NCI-H524 (cell line): Measurements from ENCODE around the gene CUBN.

Experiments
- DNase-seq, 2 experiments: peaks; one replicate each; lab custom pipeline; 2025; lab: John Stamatoyannopoulos, UW

The CUBN gene

GRCh38 chr10:17068953-17069352 lies 60.7 kb downstream of the CUBN start:
- no peak for DNase-seq

- DNase-seq: no peak
Observed at GRCh38 chr10:17067376-17068264, 62.0 kb downstream of the CUBN start.

GRCh38 chr10:17066807-17067206 lies 62.8 kb downstream of the CUBN start:
- no peak for DNase-seq

- no peak for DNase-seq
Observed at GRCh38 chr10:17066000-17066399, 63.6 kb downstream of the CUBN start.

GRCh38 chr10:17065273-17065672 lies 64.3 kb downstream of the CUBN start:
- DNase-seq: no peak

- no peak for DNase-seq
Observed at GRCh38 chr10:17064435-17064834, 65.2 kb downstream of the CUBN start.

GRCh38 chr10:17062955-17063484 lies 66.6 kb downstream of the CUBN start:
- DNase-seq: no peak

GRCh38 chr10:17062493-17062892 lies 67.1 kb downstream of the CUBN start:
- DNase-seq: no peak

- no peak for DNase-seq
Observed at GRCh38 chr10:17062009-17062408, 67.6 kb downstream of the CUBN start.

GRCh38 chr10:17061418-17061817 lies 68.2 kb downstream of the CUBN start:
- no peak for DNase-seq

- no peak for DNase-seq
Observed at GRCh38 chr10:17060289-17060688, 69.3 kb downstream of the CUBN start.

GRCh38 chr10:17059197-17059688 lies 70.4 kb downstream of the CUBN start:
- DNase-seq: no peak

GRCh38 chr10:17058093-17058492 lies 71.5 kb downstream of the CUBN start:
- DNase-seq: no peak

- DNase-seq: no peak
Observed at GRCh38 chr10:17056781-17057428, 72.7 kb downstream of the CUBN start.

GRCh38 chr10:17053513-17053912 lies 76.1 kb downstream of the CUBN start:
- no peak for DNase-seq

GRCh38 chr10:17053061-17053460 lies 76.5 kb downstream of the CUBN start:
- no peak for DNase-seq

- no peak for DNase-seq
Observed at GRCh38 chr10:17051851-17052250, 77.8 kb downstream of the CUBN start.

- no peak for DNase-seq
Observed at GRCh38 chr10:17049195-17049594, 80.4 kb downstream of the CUBN start.

- no peak for DNase-seq
Observed at GRCh38 chr10:17047908-17048307, 81.7 kb downstream of the CUBN start.

- no peak for DNase-seq
Observed at GRCh38 chr10:17046989-17047388, 82.6 kb downstream of the CUBN start.

- DNase-seq: no peak
Observed at GRCh38 chr10:17043586-17043985, 86.0 kb downstream of the CUBN start.

- DNase-seq: no peak
Observed at GRCh38 chr10:17041626-17042520, 87.7 kb downstream of the CUBN start.
